GM19438 (cell line): ENCODE data around the gene NQO2.
"Not testable (repeated sequence)": the region's sequence is repeated elsewhere in the genome, so short reads cannot be mapped to it uniquely, and the experiment has no call there.

ENCODE experiments used
- ATAC-seq: cut with Tn5 transposase; IDR thresholded peaks from one replicate; pipeline ENCODE4 v1.9.1; 2021; ENCODE audit warnings: low read depth; ENCODE audit not compliant: unreplicated experiment

Gene NQO2

GRCh38 chr6:2988426-2989331, 11.0 kb upstream of the NQO2 start:
- peak; percentile 59 for ATAC-seq

GRCh38 chr6:2989332-2990247, 10.1 kb upstream of the NQO2 start:
- ATAC-seq: peak; percentile 65

GRCh38 chr6:2990248-2990931, 9.3 kb upstream of the NQO2 start:
- no peak for ATAC-seq

- ATAC-seq: no peak
These were observed 8.7 kb upstream of the NQO2 start for GRCh38 chr6:2990932-2991506.

- ATAC-seq: no peak
These were observed 7.2 kb upstream of the NQO2 start for GRCh38 chr6:2992330-2992979.

GRCh38 chr6:2993755-2994317, 5.9 kb upstream of the NQO2 start:
- ATAC-seq: no peak

GRCh38 chr6:2998249-2998997, 1.3 kb upstream of the NQO2 start:
- ATAC-seq: not testable (repeated sequence)

- peak; percentile 39 for ATAC-seq
These were observed 586 bp upstream of the NQO2 start for GRCh38 chr6:2998998-2999617.

GRCh38 chr6:3001146-3001772, 1.6 kb downstream of the NQO2 start:
- no peak for ATAC-seq

- no peak for ATAC-seq
These were observed 2.1 kb downstream of the NQO2 start for GRCh38 chr6:3001773-3002293.

GRCh38 chr6:3003226-3003625, 3.5 kb downstream of the NQO2 start:
- ATAC-seq: not testable (repeated sequence)

- ATAC-seq: no peak
These were observed 5.4 kb downstream of the NQO2 start for GRCh38 chr6:3005077-3005476.

GRCh38 chr6:3005874-3006273, 6.2 kb downstream of the NQO2 start:
- no peak for ATAC-seq

GRCh38 chr6:3006476-3006875, 6.8 kb downstream of the NQO2 start:
- ATAC-seq: no peak

GRCh38 chr6:3007571-3007970, 7.9 kb downstream of the NQO2 start:
- no peak for ATAC-seq

- not testable (repeated sequence) for ATAC-seq
These were observed 9.1 kb downstream of the NQO2 start for GRCh38 chr6:3008712-3009265.

GRCh38 chr6:3009930-3010329, 10.2 kb downstream of the NQO2 start:
- ATAC-seq: no peak
